ENCODE results near the gene FN1.
"Not testable (repeated sequence)": the region's sequence is repeated elsewhere in the genome, so short reads cannot be mapped to it uniquely, and the experiment has no call there.

FN1 gene

DNA sequence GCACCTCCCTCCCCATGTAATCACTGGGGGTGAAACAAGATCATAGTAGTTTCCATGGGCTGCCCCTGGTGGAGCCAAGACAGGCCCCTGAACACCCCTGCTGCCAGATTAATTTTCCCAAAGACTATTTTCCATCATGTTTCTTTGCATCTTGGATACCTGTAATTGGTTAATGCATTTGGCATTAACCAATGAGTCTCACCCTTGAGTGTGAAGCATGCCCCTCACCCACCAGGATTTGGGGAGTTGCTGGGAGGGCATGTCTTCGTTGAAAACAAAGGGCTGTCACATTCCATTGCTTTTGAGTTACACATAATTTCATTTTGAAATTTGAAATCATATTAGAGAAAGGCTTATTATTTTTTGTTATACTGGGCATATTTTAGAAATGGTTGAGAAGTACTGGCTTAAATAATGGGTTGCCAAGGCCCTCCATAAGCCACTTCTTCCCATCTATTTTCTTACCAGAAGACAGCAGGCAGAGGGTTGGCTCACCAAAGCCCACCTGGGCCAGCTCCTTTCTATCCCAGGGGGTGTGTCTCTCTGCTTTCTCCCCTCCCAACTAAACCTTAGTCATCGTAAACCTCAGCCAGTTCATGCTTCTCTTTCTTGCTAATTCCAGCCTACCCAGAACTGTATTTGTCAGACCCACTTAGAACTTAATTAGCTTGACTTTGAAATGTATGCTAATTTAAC lies 72.3 kb downstream of the FN1 start:
- no peak for DNase-seq

DNA sequence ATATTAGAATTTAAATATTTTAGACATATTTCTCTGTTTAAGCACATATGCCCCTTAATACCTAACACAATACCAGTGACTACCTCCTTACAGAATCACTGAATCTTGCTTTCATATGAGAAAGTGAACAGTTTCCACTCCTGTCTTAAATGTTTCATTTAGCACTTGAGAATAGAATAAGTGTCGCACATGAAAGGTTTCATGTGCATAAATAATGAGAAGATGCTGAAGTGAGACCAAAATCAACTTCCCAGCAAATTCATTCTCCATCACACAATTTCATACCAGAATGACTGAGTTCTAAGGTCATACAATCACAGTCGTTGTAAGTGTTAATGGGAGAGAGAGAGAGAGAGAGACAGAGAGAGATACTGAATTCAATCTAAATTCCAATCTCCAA lies 72.8 kb downstream of the FN1 start:
- no peak for DNase-seq

GRCh38 chr2:215362562-215362904 lies 73.3 kb downstream of the FN1 start:
- DNase-seq = no peak

DNA sequence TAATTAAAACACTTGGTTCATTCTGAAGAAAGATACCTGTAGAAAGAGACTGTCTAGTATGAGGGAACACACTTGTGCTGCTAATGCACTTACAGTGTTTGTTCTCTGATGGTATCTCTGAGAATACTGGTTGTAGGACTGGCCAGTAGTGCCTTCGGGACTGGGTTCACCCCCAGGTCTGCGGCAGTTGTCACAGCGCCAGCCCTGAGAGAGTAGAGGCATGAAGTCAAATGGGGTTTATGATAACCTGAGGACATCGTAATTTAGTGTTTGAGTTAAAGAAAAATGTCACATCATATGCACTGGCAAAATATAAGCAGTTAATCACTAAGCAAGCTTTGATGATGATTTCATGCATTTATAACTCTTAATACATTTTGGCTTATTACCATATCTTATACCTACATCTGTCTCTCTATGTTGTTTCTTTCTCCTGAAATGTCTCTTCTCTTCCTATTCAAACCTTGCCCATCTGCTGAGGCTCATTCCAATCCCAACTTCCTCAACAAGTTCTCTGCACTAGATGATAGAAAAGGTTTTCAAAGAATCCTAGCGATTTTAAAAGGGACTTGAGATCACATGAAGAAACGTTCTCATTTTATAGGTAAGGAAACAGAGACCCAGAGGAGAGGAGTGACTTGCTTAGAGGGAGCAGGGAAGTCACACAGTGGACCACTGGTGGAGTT lies 73.8 kb downstream of the FN1 start:
- no peak for DNase-seq

DNA sequence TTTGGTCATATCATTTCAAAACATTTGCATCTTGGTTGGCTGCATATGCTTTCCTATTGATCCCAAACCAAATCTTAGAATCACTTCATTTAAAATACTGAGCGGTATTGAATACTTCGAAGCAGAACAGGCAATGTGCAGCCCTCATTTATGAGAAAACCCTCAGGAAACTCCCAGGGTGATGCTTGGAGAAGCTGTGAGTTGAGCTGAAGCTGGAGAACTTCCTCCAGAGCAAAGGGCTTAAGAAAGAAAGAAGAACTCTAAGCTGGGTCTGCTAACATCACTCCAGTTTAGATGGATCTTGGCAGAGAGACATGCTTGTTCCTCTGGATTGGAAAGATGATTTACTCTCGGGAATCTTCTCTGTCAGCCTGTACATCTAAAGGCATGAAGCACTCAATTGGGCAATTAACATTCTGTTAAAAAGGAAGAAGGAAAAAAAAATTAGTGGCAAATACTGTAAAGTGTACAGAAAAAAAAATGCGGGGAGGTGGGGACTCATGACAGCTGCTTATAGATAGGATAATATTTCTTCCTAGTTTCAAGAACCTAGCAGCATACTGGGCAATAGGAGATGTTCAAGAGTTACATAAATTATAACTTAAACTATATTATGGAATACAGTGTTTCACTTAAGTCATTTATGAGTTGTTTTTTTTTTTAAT lies 74.5 kb downstream of the FN1 start:
- no peak for DNase-seq

DNA sequence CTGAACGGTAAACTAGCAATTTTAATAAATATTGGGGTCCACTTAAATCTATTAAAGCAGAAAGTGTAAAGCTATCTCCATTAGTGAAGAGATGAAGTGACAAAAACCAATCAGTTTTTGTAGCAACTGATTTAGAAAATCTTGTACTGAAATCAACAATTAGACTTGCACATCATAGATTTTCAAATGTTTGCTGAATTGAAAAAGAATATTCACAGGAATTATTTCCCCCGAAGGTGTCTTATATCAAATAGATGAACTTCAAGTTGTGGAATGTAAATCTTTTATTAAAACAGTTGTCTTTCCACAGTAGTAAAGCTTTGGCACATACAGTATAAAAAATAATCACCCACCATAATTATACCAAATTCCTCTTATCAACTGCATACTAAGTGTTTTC lies 75.3 kb downstream of the FN1 start:
- DNase-seq = no peak

- DNase-seq = not testable (repeated sequence)
Measured at GRCh38 chr2:215360059-215360458, 75.8 kb downstream of the FN1 start.

- DNase-seq = no peak
Measured at GRCh38 chr2:215359576-215359922, 76.3 kb downstream of the FN1 start.

- DNase-seq = no peak
Measured at GRCh38 chr2:215358891-215359575, 76.8 kb downstream of the FN1 start.

DNA sequence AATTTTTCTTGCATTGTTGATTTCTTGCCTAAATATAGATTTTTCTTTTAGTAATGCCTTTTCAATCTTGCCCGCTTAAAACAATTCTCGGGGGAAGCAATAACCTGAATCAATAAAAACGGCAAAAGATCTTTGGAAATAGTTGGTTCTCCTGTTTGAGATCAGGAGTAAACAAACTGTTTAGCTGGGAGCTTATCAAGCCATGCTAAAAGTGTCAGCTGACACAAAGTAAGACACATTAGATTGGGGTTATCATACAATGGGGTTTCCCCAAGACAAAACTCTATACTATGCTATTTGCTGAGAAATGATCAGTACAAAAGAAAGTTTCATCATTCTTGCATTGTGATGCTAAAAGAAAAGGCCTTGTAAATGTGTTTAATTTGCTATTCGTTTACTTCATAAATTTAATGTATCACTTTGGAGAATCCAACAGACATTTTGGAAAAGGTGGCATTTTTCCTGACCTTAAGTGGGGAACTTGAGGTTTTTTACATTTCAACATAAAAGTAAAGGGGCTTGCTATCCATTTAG lies 77.5 kb downstream of the FN1 start:
- no peak for DNase-seq

DNA sequence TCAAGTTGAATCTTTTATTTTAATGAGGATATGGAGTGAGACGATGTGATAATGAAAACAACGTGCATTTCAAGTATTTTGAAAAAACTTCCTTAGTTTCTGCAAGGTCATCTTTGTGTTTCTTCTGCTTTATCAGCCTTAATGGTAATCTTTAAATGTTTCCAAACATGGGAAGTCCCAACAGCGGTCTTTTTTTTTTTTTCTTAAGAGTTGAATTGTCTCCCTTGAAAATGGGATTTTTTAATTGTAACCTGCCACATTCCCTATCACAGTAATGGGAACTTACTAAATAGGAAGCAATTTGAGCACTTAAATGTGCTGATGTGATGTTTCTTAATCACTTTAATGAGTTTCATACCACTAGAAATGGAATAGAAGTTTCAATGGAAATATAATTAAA lies 78.2 kb downstream of the FN1 start:
- no peak for DNase-seq

GRCh38 chr2:215356948-215357461 lies 78.9 kb downstream of the FN1 start:
- DNase-seq = no peak

GRCh38 chr2:215356334-215356947 lies 79.4 kb downstream of the FN1 start:
- no peak for DNase-seq

DNA sequence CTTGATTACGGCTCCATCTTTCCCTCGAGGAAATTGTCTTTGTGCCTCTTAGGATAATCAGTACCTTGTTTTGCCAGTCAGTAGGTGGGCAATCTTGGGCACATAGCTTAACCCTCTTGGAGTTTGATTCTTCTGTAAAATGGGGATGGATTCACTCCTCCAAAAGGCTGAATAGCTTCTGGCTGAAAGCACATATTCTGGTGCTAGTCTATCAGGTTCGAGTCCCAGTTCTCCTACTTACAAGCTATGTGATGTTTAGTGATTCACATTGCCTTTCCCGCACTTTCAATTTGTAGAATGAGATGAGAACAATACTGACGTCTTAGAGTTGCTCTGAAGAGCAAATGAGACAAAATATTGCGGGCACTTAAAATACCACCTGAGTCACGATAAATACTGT lies 80.1 kb downstream of the FN1 start:
- DNase-seq = no peak

GRCh38 chr2:215354771-215355695 lies 80.8 kb downstream of the FN1 start:
- DNase-seq = no peak

GRCh38 chr2:215352602-215353001 lies 83.3 kb downstream of the FN1 start:
- DNase-seq = no peak

DNA sequence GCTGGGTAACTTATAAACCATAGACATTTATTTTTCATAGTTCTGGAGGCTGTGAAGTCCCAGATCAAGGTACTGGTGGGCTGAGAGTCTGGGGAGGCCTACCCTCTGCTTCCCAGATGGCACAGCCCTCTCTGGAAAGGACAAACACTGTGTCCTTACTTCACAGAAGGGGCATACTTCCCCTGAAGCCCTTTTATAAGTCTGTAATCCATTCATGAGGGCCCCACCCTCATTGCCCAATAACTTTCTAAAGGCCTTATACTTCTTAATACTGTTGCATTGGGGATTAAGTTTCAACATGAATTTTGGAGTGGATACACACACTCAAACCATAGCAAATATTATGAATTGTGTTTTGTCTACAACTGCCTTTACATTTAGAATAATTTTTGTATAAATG lies 88.0 kb downstream of the FN1 start:
- DNase-seq = no peak

GRCh38 chr2:215338883-215339679 lies 96.8 kb downstream of the FN1 start:
- DNase-seq = no peak

GRCh38 chr2:215332872-215333595 lies 102.8 kb downstream of the FN1 start:
- no peak for DNase-seq

GRCh38 chr2:215328066-215328465 lies 107.8 kb downstream of the FN1 start:
- no peak for DNase-seq
